Astrocyte (in vitro differentiated cells and primary cell): ENCODE data around the gene MS4A4A.

Source experiments
- EZH2 ChIP-seq: IDR thresholded peaks from 2 replicates; pipeline ENCODE4 v1.6.1; 2012; ENCODE audit warnings: mild to moderate bottlenecking, low read length, inconsistent platforms; ENCODE audit not compliant: insufficient read depth
- TF ChIP-seq, protein P1 (sequence below): IDR thresholded peaks from 2 replicates; pipeline ENCODE4 v1.5.1; 2011; ENCODE audit warnings: low read depth, mild to moderate bottlenecking, inconsistent platforms, low read length, moderate library complexity; ENCODE audit not compliant: insufficient read depth

- TF ChIP-seq, protein P1, sequence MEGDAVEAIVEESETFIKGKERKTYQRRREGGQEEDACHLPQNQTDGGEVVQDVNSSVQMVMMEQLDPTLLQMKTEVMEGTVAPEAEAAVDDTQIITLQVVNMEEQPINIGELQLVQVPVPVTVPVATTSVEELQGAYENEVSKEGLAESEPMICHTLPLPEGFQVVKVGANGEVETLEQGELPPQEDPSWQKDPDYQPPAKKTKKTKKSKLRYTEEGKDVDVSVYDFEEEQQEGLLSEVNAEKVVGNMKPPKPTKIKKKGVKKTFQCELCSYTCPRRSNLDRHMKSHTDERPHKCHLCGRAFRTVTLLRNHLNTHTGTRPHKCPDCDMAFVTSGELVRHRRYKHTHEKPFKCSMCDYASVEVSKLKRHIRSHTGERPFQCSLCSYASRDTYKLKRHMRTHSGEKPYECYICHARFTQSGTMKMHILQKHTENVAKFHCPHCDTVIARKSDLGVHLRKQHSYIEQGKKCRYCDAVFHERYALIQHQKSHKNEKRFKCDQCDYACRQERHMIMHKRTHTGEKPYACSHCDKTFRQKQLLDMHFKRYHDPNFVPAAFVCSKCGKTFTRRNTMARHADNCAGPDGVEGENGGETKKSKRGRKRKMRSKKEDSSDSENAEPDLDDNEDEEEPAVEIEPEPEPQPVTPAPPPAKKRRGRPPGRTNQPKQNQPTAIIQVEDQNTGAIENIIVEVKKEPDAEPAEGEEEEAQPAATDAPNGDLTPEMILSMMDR = no peak
- no peak for TF ChIP-seq EZH2
These were observed 66.8 kb downstream of the MS4A4A start for GRCh38 chr11:60347084-60347797.
